ENCODE data around the gene RAB40B. TPM values are rescaled to one million over a fixed set of nuclear protein-coding genes. Genes with fewer than 3 reads are reported as not detected.

RAB40B gene
- total and polyA plus RNA-seq, 2 of the 13 experiments (the other 11 are each of a cell fraction or from before 2014, with no cell fraction given): 6.2 to 6.5 TPM

- TF ChIP-seq, protein P1, sequence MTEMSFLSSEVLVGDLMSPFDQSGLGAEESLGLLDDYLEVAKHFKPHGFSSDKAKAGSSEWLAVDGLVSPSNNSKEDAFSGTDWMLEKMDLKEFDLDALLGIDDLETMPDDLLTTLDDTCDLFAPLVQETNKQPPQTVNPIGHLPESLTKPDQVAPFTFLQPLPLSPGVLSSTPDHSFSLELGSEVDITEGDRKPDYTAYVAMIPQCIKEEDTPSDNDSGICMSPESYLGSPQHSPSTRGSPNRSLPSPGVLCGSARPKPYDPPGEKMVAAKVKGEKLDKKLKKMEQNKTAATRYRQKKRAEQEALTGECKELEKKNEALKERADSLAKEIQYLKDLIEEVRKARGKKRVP (CRISPR knock-in tag; IDR thresholded peaks at IDR 0.05): no peak
- no peak for TF ChIP-seq ZNF282 (IDR thresholded peaks at IDR 0.05; ENCODE audit: partially characterized antibody)
- TF ChIP-seq, protein P2, sequence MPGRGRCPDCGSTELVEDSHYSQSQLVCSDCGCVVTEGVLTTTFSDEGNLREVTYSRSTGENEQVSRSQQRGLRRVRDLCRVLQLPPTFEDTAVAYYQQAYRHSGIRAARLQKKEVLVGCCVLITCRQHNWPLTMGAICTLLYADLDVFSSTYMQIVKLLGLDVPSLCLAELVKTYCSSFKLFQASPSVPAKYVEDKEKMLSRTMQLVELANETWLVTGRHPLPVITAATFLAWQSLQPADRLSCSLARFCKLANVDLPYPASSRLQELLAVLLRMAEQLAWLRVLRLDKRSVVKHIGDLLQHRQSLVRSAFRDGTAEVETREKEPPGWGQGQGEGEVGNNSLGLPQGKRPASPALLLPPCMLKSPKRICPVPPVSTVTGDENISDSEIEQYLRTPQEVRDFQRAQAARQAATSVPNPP (CRISPR knock-in tag; IDR thresholded peaks at IDR 0.05): no peak
- peak; percentile 59; the same call in 1 of the 2 replicates for TF ChIP-seq HES4 (CRISPR knock-in tag; IDR thresholded peaks at IDR 0.05; ENCODE audit: borderline replicate concordance)
- TF ChIP-seq ZNF572 (CRISPR knock-in tag; IDR thresholded peaks at IDR 0.05): no peak
- no peak for TF ChIP-seq ZNF780A (CRISPR knock-in tag; IDR thresholded peaks at IDR 0.05)
- no peak for TF ChIP-seq ZMAT3 (CRISPR knock-in tag; conservative IDR thresholded peaks at IDR 0.05)
- peak; percentile 48; the same call in 1 of the 2 replicates for TF ChIP-seq FOXA3 (CRISPR knock-in tag; IDR thresholded peaks at IDR 0.05)
- no peak for TF ChIP-seq ZNF30 (CRISPR knock-in tag; IDR thresholded peaks at IDR 0.05)
- TF ChIP-seq HDAC6 (IDR thresholded peaks at IDR 0.05; ENCODE audit: low read depth, low read length): no peak
- TF ChIP-seq CBFB (CRISPR knock-in tag; IDR thresholded peaks at IDR 0.05): peak; percentile 48; the same call in 1 of the 2 replicates
- TF ChIP-seq ESRRA (CRISPR knock-in tag; IDR thresholded peaks at IDR 0.05; ENCODE audit: low read depth): no peak
- TF ChIP-seq, protein P3, sequence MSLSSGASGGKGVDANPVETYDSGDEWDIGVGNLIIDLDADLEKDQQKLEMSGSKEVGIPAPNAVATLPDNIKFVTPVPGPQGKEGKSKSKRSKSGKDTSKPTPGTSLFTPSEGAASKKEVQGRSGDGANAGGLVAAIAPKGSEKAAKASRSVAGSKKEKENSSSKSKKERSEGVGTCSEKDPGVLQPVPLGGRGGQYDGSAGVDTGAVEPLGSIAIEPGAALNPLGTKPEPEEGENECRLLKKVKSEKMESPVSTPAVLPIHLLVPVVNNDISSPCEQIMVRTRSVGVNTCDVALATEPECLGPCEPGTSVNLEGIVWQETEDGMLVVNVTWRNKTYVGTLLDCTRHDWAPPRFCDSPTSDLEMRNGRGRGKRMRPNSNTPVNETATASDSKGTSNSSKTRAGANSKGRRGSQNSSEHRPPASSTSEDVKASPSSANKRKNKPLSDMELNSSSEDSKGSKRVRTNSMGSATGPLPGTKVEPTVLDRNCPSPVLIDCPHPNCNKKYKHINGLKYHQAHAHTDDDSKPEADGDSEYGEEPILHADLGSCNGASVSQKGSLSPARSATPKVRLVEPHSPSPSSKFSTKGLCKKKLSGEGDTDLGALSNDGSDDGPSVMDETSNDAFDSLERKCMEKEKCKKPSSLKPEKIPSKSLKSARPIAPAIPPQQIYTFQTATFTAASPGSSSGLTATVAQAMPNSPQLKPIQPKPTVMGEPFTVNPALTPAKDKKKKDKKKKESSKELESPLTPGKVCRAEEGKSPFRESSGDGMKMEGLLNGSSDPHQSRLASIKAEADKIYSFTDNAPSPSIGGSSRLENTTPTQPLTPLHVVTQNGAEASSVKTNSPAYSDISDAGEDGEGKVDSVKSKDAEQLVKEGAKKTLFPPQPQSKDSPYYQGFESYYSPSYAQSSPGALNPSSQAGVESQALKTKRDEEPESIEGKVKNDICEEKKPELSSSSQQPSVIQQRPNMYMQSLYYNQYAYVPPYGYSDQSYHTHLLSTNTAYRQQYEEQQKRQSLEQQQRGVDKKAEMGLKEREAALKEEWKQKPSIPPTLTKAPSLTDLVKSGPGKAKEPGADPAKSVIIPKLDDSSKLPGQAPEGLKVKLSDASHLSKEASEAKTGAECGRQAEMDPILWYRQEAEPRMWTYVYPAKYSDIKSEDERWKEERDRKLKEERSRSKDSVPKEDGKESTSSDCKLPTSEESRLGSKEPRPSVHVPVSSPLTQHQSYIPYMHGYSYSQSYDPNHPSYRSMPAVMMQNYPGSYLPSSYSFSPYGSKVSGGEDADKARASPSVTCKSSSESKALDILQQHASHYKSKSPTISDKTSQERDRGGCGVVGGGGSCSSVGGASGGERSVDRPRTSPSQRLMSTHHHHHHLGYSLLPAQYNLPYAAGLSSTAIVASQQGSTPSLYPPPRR (CRISPR knock-in tag; IDR thresholded peaks at IDR 0.05; ENCODE audit: borderline replicate concordance): no peak
- TF ChIP-seq, protein P4, sequence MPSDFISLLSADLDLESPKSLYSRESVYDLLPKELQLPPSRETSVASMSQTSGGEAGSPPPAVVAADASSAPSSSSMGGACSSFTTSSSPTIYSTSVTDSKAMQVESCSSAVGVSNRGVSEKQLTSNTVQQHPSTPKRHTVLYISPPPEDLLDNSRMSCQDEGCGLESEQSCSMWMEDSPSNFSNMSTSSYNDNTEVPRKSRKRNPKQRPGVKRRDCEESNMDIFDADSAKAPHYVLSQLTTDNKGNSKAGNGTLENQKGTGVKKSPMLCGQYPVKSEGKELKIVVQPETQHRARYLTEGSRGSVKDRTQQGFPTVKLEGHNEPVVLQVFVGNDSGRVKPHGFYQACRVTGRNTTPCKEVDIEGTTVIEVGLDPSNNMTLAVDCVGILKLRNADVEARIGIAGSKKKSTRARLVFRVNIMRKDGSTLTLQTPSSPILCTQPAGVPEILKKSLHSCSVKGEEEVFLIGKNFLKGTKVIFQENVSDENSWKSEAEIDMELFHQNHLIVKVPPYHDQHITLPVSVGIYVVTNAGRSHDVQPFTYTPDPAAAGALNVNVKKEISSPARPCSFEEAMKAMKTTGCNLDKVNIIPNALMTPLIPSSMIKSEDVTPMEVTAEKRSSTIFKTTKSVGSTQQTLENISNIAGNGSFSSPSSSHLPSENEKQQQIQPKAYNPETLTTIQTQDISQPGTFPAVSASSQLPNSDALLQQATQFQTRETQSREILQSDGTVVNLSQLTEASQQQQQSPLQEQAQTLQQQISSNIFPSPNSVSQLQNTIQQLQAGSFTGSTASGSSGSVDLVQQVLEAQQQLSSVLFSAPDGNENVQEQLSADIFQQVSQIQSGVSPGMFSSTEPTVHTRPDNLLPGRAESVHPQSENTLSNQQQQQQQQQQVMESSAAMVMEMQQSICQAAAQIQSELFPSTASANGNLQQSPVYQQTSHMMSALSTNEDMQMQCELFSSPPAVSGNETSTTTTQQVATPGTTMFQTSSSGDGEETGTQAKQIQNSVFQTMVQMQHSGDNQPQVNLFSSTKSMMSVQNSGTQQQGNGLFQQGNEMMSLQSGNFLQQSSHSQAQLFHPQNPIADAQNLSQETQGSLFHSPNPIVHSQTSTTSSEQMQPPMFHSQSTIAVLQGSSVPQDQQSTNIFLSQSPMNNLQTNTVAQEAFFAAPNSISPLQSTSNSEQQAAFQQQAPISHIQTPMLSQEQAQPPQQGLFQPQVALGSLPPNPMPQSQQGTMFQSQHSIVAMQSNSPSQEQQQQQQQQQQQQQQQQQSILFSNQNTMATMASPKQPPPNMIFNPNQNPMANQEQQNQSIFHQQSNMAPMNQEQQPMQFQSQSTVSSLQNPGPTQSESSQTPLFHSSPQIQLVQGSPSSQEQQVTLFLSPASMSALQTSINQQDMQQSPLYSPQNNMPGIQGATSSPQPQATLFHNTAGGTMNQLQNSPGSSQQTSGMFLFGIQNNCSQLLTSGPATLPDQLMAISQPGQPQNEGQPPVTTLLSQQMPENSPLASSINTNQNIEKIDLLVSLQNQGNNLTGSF (CRISPR knock-in tag; IDR thresholded peaks at IDR 0.05): 0 out of 2 replicates have a peak, but pooled peaks have one; percentile 64
- no peak for TF ChIP-seq ZFYVE20 (CRISPR knock-in tag; IDR thresholded peaks at IDR 0.05; ENCODE audit: borderline replicate concordance, low read depth)
Measured at GRCh38 chr17:82698974-82699442, 510 bp upstream of the RAB40B start (continued).
